Measurements from ENCODE around the gene BEST1. TPM values are rescaled to one million over a fixed set of nuclear protein-coding genes. Genes with fewer than 3 reads are reported as not detected.
A peak's percentile ranks its signal among the peaks of the same experiment; 100 is the strongest.

BEST1 gene
- total and polyA plus RNA-seq, 4 donors = 7.3 to 21.0 (median 12.7) TPM

- no peak overlapping the region for H3K4me3 ChIP-seq (ENCODE audit: low read depth, low read length)
- WGBS (ENCODE audit: insufficient coverage) = 84% methylated on average over 20 of the region's 21 CpGs
- no peaks in the 10 kb centered on the region for H3K27me3 ChIP-seq (ENCODE audit: control insufficient read depth, insufficient read depth, low read length)
- peak overlapping the region; percentile 1 for H3K27ac ChIP-seq (ENCODE audit: low read depth, low read length)
- peaks cover 39% of the 10 kb centered on the region for H3K4me1 ChIP-seq (ENCODE audit: control insufficient read depth, insufficient read depth, low read length)
- no peak for DNase-seq (ENCODE audit: low read depth in 4 of 6, low spot score in 6 of 6)
- H3K9me3 ChIP-seq (ENCODE audit: control insufficient read depth, insufficient read depth, low read length) = no peaks in the 10 kb centered on the region
- H3K36me3 ChIP-seq (ENCODE audit: control insufficient read depth, insufficient read depth, low read length) = peaks cover 44% of the 10 kb centered on the region
Measured at GRCh38 chr11:61907871-61908729, 42.1 kb upstream of the BEST1 start.

DNA sequence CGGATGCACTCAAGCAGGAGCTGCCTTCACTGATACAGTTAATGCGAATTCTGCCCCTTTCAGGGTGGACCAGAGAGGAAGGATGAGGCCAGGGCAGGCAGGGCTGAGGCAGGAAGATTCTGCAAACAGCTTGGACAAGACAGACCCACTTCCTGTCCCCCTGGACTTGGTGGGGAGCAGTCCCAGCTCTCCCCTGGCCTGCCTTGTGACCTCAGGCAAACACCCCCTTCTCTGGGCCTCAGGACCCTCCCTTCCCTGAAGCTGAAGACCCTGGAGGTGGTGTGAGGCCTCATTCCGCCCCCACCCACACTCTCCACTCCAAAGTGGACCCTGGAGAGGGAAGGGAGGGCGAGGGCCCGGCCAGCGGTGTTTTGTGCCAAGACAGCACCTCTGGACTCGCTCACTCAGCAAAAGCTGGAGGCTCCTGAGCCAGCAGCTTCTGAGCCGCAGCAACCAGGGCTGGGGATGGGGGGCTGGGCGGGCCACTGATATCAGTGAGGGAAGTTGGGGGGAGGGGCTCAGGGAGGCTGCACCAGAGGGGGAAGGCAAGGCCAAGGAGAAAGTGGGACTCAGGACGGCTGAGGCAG lies 41.3 kb upstream of the BEST1 start:
- no peaks in the 10 kb centered on the region for H3K27me3 ChIP-seq (ENCODE audit: control insufficient read depth, insufficient read depth, low read length)
- 47% methylated on average over 10 of the region's 10 CpGs for WGBS (ENCODE audit: insufficient coverage)
- no peaks in the 10 kb centered on the region for H3K9me3 ChIP-seq (ENCODE audit: control insufficient read depth, insufficient read depth, low read length)
- peak in 2 of 6 donors; percentile 51 to 76 for DNase-seq (ENCODE audit: low read depth in 4 of 6, low spot score in 6 of 6)
- peak overlapping the region; percentile 1 for H3K27ac ChIP-seq (ENCODE audit: low read depth, low read length)
- peaks cover 43% of the 10 kb centered on the region for H3K4me1 ChIP-seq (ENCODE audit: control insufficient read depth, insufficient read depth, low read length)
- H3K36me3 ChIP-seq (ENCODE audit: control insufficient read depth, insufficient read depth, low read length) = peaks cover 46% of the 10 kb centered on the region
- H3K4me3 ChIP-seq (ENCODE audit: low read depth, low read length) = no peak overlapping the region

- no peak for DNase-seq (ENCODE audit: low read depth in 4 of 6, low spot score in 6 of 6)
- Histone ChIP-seq H3K4me1 (ENCODE audit: control insufficient read depth, insufficient read depth, low read length) (peaks cover 43% of the 10 kb centered on the region), H3K4me3 (ENCODE audit: low read depth, low read length) (no peak overlapping the region), H3K27me3 (ENCODE audit: control insufficient read depth, insufficient read depth, low read length) (no peaks in the 10 kb centered on the region), H3K36me3 (ENCODE audit: control insufficient read depth, insufficient read depth, low read length) (peaks cover 31% of the 10 kb centered on the region), H3K27ac (ENCODE audit: low read depth, low read length) (peak overlapping the region; percentile 47), H3K9me3 (ENCODE audit: control insufficient read depth, insufficient read depth, low read length) (no peaks in the 10 kb centered on the region)
- 85% methylated on average over 12 of the region's 13 CpGs for WGBS (ENCODE audit: insufficient coverage)
Measured at GRCh38 chr11:61910187-61911127, 39.7 kb upstream of the BEST1 start.

DNA sequence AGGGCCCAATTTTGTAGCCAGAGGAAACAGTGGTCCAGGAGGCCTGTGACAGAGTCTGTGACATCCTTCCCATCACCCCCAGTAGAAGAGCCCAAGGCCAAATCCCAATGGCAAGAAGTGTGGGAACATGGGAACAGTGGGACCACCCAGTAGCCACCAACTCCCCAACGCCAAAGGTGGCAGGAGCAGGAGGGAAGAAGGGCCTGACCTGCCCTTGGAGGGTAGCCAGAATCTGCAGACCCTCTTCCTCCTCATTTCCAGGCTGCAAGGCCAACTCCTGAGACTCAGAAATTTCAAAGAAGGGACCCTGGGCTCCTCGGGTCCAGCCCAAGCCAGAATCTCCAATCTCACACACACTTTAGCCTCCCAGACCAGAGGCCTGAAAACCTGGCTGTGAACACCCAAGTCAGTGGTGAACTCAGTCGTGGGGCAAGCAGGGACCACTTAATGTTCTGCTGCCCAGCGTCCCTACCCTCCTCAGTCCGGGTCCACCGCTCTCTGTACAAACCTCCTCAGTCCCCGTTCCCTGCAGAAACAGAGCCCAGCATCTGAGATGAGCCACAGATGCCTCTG lies 38.9 kb upstream of the BEST1 start:
- 68% methylated on average over 5 of the region's 7 CpGs for WGBS (ENCODE audit: insufficient coverage)
- Histone ChIP-seq H3K27ac (ENCODE audit: low read depth, low read length) (peak overlapping the region; percentile 47), H3K27me3 (ENCODE audit: control insufficient read depth, insufficient read depth, low read length) (no peaks in the 10 kb centered on the region), H3K36me3 (ENCODE audit: control insufficient read depth, insufficient read depth, low read length) (peaks cover 23% of the 10 kb centered on the region), H3K4me3 (ENCODE audit: low read depth, low read length) (no peak overlapping the region), H3K4me1 (ENCODE audit: control insufficient read depth, insufficient read depth, low read length) (peaks cover 43% of the 10 kb centered on the region), H3K9me3 (ENCODE audit: control insufficient read depth, insufficient read depth, low read length) (no peaks in the 10 kb centered on the region)
- DNase-seq (ENCODE audit: low read depth in 4 of 6, low spot score in 6 of 6) = no peak

- Histone ChIP-seq H3K9me3 (ENCODE audit: control insufficient read depth, insufficient read depth, low read length) (no peaks in the 10 kb centered on the region), H3K27ac (ENCODE audit: low read depth, low read length) (peak overlapping the region; percentile 47), H3K4me3 (ENCODE audit: low read depth, low read length) (no peak overlapping the region), H3K4me1 (ENCODE audit: control insufficient read depth, insufficient read depth, low read length) (peaks cover 50% of the 10 kb centered on the region), H3K36me3 (ENCODE audit: control insufficient read depth, insufficient read depth, low read length) (peaks cover 16% of the 10 kb centered on the region), H3K27me3 (ENCODE audit: control insufficient read depth, insufficient read depth, low read length) (no peaks in the 10 kb centered on the region)
- WGBS (ENCODE audit: insufficient coverage) = 69% methylated on average over 16 of the region's 17 CpGs
- DNase-seq (ENCODE audit: low read depth in 4 of 6, low spot score in 6 of 6) = peak in 1 of 6 donors; percentile 7
Measured at GRCh38 chr11:61911701-61912529, 38.2 kb upstream of the BEST1 start.

DNA sequence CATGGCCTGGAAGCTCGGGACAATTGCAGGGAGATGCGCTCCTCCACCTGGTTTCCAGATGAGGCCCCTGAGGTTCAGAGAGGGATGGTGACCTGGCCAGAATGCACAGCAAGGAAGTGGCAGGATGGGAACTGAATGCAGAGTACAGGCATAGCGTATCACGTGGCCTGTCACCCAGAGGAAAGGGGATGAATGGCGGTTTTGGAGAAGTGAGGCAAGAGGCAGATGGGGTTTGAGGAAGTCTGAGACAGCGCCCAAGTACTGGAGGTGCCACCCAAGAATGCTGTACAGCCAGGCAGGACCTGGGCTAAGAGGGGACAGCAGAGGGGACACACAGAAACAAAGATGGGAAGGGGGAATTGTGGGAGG lies 37.6 kb upstream of the BEST1 start:
- Histone ChIP-seq H3K9me3 (ENCODE audit: control insufficient read depth, insufficient read depth, low read length) (no peaks in the 10 kb centered on the region), H3K36me3 (ENCODE audit: control insufficient read depth, insufficient read depth, low read length) (peaks cover 10% of the 10 kb centered on the region), H3K27me3 (ENCODE audit: control insufficient read depth, insufficient read depth, low read length) (no peaks in the 10 kb centered on the region), H3K4me3 (ENCODE audit: low read depth, low read length) (no peak overlapping the region), H3K4me1 (ENCODE audit: control insufficient read depth, insufficient read depth, low read length) (peaks cover 51% of the 10 kb centered on the region), H3K27ac (ENCODE audit: low read depth, low read length) (no peak overlapping the region)
- 84% methylated on average over 6 of the region's 6 CpGs for WGBS (ENCODE audit: insufficient coverage)
- peak in 1 of 6 donors; percentile 13 for DNase-seq (ENCODE audit: low read depth in 4 of 6, low spot score in 6 of 6)

- 78% methylated on average over 18 of the region's 18 CpGs for WGBS (ENCODE audit: insufficient coverage)
- peaks cover 58% of the 10 kb centered on the region for H3K4me1 ChIP-seq (ENCODE audit: control insufficient read depth, insufficient read depth, low read length)
- peaks cover 4% of the 10 kb centered on the region for H3K36me3 ChIP-seq (ENCODE audit: control insufficient read depth, insufficient read depth, low read length)
- H3K27ac ChIP-seq (ENCODE audit: low read depth, low read length) = peak overlapping the region; percentile 15
- DNase-seq (ENCODE audit: low read depth in 4 of 6, low spot score in 6 of 6) = peak in 1 of 6 donors; percentile 1
- H3K27me3 ChIP-seq (ENCODE audit: control insufficient read depth, insufficient read depth, low read length) = peaks cover 5% of the 10 kb centered on the region
- no peaks in the 10 kb centered on the region for H3K9me3 ChIP-seq (ENCODE audit: control insufficient read depth, insufficient read depth, low read length)
- H3K4me3 ChIP-seq (ENCODE audit: low read depth, low read length) = no peak overlapping the region
Measured at GRCh38 chr11:61912991-61913698, 37.0 kb upstream of the BEST1 start.

DNA sequence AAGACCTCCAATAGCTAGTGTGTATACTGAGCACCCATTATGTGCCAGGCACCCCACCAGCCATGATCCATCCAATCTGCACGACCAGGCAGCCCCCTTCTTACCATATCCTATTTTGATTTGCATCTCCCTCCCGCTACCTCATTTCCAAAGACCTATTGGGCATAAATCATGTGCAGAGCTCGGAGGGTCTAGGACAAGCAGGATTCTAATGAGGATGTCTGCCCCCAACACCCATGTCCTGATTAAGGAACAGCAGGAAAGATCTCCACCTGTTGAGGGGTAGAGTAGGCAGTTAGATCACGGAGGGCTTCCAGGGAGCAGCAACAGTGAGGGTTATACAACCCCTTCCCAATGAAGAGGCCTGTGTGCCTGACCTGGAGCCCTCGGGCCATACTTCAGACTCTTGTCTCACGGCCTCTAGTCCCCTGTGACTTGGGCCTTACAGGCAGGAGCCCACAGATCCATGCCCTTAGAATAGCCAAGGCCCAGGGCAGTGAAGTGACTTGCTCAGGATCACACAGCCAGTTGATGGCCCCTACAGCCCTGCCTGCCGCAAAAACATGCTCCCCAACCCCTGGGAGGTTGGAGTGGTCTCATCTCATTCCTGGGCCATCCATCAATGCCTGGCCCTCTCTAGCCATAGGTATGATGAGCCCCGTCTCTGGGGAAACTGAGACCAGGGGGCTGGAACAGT lies 36.3 kb upstream of the BEST1 start:
- Histone ChIP-seq H3K4me1 (ENCODE audit: control insufficient read depth, insufficient read depth, low read length) (peaks cover 59% of the 10 kb centered on the region), H3K4me3 (ENCODE audit: low read depth, low read length) (no peak overlapping the region), H3K27me3 (ENCODE audit: control insufficient read depth, insufficient read depth, low read length) (peaks cover 11% of the 10 kb centered on the region), H3K9me3 (ENCODE audit: control insufficient read depth, insufficient read depth, low read length) (no peaks in the 10 kb centered on the region), H3K27ac (ENCODE audit: low read depth, low read length) (no peak overlapping the region), H3K36me3 (ENCODE audit: control insufficient read depth, insufficient read depth, low read length) (peaks cover 3% of the 10 kb centered on the region)
- DNase-seq (ENCODE audit: low read depth in 4 of 6, low spot score in 6 of 6) = no peak
- 61% methylated on average over 4 of the region's 8 CpGs for WGBS (ENCODE audit: insufficient coverage)

Data from spinal cord (tissue), 10 donors.